ENCODE measurements around the gene MCC. TPM values are rescaled to one million over a fixed set of nuclear protein-coding genes. Genes with fewer than 3 reads are reported as not detected.
A peak's percentile ranks its signal among the peaks of the same experiment; 100 is the strongest.

The MCC gene
- total RNA-seq, 1 experiment from 2014 or later, result 23.5 TPM

- POLR2A ChIA-PET, result interaction anchor here (1.0 kb wide), 1 partner anchor 348 kb away, joined by 3 read pairs; no protein-coding TSS in a partner anchor
- peak; percentile 95 for ATAC-seq
- TF ChIP-seq ZBTB21 (CRISPR knock-in tag; IDR thresholded peaks at IDR 0.05; ENCODE audit: borderline replicate concordance), result no peak; the same call in 1 of the 2 replicates
- TF ChIP-seq HMGA2 (CRISPR knock-in tag; IDR thresholded peaks at IDR 0.05), result peak; percentile 31; the same call in 1 of the 2 replicates
- TF ChIP-seq NFYB (CRISPR knock-in tag; conservative IDR thresholded peaks at IDR 0.05; ENCODE audit: low read depth), result 0 out of 2 replicates have a peak, but pooled peaks have one; percentile 12
- peak; percentile 69; the same call in 1 of the 2 replicates for TF ChIP-seq FOXP1 (CRISPR knock-in tag; IDR thresholded peaks at IDR 0.05; ENCODE audit: borderline replicate concordance)
- no peak for TF ChIP-seq GTF2I (CRISPR knock-in tag; conservative IDR thresholded peaks at IDR 0.05)
- no peak for TF ChIP-seq ZNF281 (CRISPR knock-in tag; IDR thresholded peaks at IDR 0.05)
- TF ChIP-seq ZNF671 (CRISPR knock-in tag; IDR thresholded peaks at IDR 0.05), result no peak
- no peak for TF ChIP-seq NFATC4 (CRISPR knock-in tag; IDR thresholded peaks at IDR 0.05)
- no peak for TF ChIP-seq ZSCAN18 (CRISPR knock-in tag; IDR thresholded peaks at IDR 0.05)
- TF ChIP-seq OVOL2 (CRISPR knock-in tag; IDR thresholded peaks at IDR 0.05; ENCODE audit: borderline replicate concordance), result no peak
- no peak for TF ChIP-seq IRF2 (CRISPR knock-in tag; IDR thresholded peaks at IDR 0.05; ENCODE audit: borderline replicate concordance, low read depth)
- TF ChIP-seq ZNF219 (CRISPR knock-in tag; IDR thresholded peaks at IDR 0.05; ENCODE audit: borderline replicate concordance), result no peak
- TF ChIP-seq RELA (CRISPR knock-in tag; IDR thresholded peaks at IDR 0.05; ENCODE audit: borderline replicate concordance), result no peak
- TF ChIP-seq AFF4 (CRISPR knock-in tag; IDR thresholded peaks at IDR 0.05; ENCODE audit: borderline replicate concordance), result no peak
- 0 out of 2 replicates have a peak, but pooled peaks have one; percentile 14 for TF ChIP-seq ZNF263 (CRISPR knock-in tag; IDR thresholded peaks at IDR 0.05; ENCODE audit: low read depth)
- TF ChIP-seq NFE2L1 (CRISPR knock-in tag; IDR thresholded peaks at IDR 0.05), result no peak
- no peak for TF ChIP-seq NR1H2 (CRISPR knock-in tag; IDR thresholded peaks at IDR 0.05)
- TF ChIP-seq TEAD1 (CRISPR knock-in tag; IDR thresholded peaks at IDR 0.05), result peak; percentile 72; the same call in 1 of the 2 replicates
- no peak for TF ChIP-seq ZNF138 (CRISPR knock-in tag; conservative IDR thresholded peaks at IDR 0.05)
- no peak for TF ChIP-seq MYBL2 (CRISPR knock-in tag; IDR thresholded peaks at IDR 0.05)
- TF ChIP-seq STAT6 (CRISPR knock-in tag; conservative IDR thresholded peaks at IDR 0.05; ENCODE audit: low read depth), result no peak
- TF ChIP-seq ZNF416 (CRISPR knock-in tag; IDR thresholded peaks at IDR 0.05), result no peak
- no peak for TF ChIP-seq MLX (CRISPR knock-in tag; IDR thresholded peaks at IDR 0.05)
- TF ChIP-seq USF1 (CRISPR knock-in tag; IDR thresholded peaks at IDR 0.05), result peak; percentile 72; the same call in 1 of the 2 replicates
- TF ChIP-seq JUN (CRISPR knock-in tag; IDR thresholded peaks at IDR 0.05), result peak; percentile 71; the same call in 1 of the 2 replicates
These were observed 25.4 kb upstream of the MCC start, which contains the start of gene YTHDC2 for GRCh38 chr5:113513384-113514288. Gene YTHDC2, plus strand, starts transcription at chr5:113513694. Its CDS starts 202 bp downstream, at chr5:113513896.

More at GRCh38 chr5:113513384-113514288, 25.4 kb upstream of the MCC start, which contains the start of gene YTHDC2:
- Mint-ChIP-seq H3K4me1 (peaks cover 15% of the 10 kb centered on the region), H3K4me3 (peak within 1 kb of the TSS; percentile 88), H3K27me3 (ENCODE audit: low read depth) (peaks cover 2% of the 10 kb centered on the region), H3K36me3 (peaks cover 4% of the 10 kb centered on the region), H3K9me3 (no peaks in the 10 kb centered on the region), H3K27ac (peak within 1 kb of the TSS; percentile 77)
- peak; percentile 82 for DNase-seq (ENCODE audit: low spot score)
- CTCF ChIA-PET, result interaction anchor here (0.5 to 2.5 kb wide), 11 partner anchors 26 to 518 kb away, joined by 3 to 12 read pairs (median 4); no protein-coding TSS in a partner anchor
